Stimulated activated CD4-positive, alpha-beta T cell treated with anti-CD3 and anti-CD28 coated beads, Interleukin-1b, Interleukin-23, amount 100 ng/mL, for 4 hours (primary cell): Measurements from ENCODE around the gene FOS.
"Not testable (repeated sequence)": the region's sequence is repeated elsewhere in the genome, so short reads cannot be mapped to it uniquely, and the experiment has no call there.

Experiments used
- DNase-seq, 2 donors: peaks; one replicate each; pipeline ENCODE4 v3.0.0-alpha.2; 2020; ENCODE audit warnings: low read depth in 2 of 2

The FOS gene

DNA sequence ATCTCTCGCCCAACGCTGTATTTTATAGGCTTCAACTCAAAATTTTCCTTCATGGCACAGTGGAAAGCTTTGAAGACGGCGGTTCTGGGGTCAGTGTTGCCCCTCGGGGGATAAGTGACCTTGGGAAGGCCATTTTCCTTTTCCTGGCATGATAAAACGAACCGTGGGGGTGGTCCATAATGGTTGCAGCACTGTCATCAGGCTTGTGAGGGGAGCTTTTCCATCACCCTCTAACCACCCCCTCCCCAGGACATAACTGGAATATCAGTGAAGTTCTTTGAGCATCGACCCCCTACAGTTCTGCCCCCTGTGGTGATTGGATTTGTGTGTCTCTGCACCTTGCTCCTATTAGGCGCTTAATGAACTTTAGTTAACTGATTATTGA lies 16.0 kb downstream of the FOS start:
- no peak for DNase-seq

DNA sequence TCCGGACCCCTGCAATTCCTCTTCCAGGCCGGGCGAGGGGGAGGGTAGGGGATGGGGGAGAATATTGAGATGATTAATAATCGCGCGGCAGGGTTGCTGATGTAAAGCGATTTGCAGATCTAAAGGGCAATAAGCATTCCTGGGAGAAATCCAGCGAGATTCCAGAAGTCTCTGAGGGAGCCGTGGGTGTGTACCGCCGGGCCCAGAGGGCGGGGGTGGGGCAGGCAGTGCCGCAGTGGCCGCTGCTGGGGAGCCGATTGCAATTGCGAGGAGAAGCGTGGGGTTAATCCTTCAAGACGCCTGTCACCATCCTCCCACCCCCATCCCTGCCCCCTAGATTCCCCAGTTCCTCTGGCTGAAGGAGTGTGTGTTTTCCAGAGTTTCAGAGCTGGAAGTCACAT lies 16.4 kb downstream of the FOS start:
- DNase-seq: no peak

DNA sequence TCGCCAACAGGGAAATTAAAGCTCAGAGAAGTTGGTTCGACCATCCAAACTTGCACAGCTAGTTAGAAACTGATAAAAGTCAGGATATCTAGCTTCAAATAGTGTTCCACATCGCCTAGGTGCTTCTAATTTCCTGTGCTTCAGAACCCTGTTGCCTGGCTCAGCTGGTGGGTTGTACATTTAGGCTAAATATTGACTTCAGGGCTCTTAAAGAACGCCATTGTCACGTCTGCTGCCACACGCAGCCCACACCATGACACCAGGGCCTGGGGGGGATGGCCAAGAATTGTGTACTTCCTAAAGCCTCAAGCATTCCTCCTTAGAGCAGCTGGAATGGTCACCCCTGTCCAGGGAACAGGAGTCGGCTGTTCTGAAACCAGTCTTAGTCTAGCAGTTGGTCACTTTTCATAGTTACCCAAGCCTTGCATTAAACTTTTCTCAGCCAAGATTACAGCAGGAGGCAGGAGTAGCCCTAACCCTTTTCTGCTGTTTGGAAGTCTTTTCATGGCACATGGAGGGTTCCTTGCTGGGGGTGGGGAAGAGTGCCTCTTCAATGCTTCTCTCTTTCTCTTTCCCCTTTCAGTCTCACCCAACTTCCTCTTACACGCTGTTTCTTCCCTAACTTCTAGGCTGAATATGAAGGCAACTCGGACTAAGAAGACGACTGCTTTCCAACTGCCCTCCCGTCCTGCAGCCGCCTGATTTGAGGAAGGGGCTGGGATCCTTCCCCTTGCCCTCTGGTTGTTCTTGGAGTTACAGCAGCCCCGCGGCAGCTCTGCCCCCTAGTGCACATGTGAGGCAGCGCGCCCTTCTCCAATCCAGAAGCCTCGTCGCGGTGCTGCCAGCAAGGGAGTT lies 17.1 kb downstream of the FOS start:
- DNase-seq: peak; percentile 69 to 71

DNA sequence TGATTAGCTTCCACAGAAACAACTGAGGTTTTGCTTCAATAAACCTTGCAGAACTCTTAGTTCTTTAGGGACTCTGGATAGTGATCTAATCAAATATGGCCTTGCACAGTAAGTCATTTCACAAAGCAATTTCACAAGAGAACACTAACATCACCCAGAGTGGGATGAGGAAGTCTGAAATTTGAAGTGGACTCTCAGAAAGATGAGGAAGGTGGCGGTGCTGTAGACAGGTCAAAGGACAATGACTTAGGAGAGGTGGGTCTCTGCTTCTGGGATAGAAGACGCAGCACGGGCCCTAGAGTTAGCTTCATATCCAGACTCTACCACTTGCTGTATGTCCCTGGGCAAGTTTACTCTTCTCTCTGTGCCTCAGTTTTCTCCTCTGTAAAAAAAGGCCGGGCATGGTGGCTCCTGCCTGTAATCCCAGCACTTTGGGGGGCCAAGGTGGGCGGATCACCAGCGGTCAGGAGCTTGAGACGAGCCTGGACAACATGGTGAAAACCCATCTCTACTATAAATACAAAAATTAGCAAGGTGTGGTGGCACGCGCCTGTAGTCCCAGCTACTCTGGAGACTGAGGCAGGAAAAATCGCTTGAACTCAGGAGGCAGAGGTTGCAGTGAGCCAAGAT lies 18.9 kb downstream of the FOS start:
- DNase-seq: no peak

DNA sequence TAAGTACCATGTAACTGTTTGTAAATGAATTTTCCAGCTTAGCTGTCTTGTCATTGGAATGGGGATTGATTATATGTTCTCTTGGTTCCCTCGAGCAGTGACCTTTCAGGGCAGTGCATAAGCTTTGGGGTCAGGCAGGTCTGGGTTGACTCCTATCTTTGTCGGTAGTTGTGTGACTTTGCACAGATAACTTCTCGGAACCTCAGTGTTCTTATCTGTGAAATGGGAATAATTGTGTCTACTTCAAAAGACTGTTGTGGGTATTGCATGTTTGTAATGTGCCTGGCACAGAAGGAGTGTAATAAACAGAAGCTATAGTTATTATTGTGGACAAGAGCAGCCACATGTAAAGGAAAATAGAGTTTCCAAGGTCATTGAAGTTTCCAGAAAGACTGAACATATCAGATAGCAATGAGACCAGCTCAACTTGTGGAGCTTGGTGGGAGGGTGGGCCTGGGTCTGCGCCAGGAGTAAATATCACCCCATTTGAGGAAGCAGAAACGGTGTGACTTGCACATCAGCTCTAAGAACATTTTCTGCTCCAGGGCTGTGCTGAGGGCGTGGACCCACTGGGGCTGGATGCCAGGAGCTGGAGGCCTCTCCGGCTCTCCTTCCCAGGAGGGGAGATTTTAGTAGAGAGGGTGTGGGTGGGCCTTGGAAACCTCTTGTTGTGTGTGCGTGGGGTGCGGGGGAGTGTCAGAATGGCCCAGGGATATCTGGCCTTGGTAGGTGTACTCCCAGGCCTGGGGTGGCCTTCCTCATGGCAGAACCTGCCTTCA lies 19.7 kb downstream of the FOS start:
- no peak for DNase-seq

DNA sequence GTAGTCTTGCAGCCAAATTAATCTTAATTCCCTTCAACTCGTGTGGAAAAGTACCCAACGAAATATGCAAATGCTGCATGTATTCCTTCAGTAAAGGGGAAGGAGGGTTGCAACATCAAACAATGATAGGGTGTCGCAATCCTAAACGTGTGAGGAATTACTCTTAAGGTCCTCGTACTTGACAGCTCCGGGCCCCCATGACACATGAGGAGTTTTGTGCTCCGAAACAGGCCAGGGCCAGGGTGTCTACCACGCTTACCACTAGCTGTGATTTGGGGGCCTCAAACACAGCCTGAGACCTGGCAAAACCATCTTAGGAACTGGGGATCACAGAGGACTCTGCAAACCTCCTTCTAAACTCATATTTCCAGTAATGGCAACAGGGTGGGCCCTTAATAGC lies 20.4 kb downstream of the FOS start:
- no peak for DNase-seq

DNA sequence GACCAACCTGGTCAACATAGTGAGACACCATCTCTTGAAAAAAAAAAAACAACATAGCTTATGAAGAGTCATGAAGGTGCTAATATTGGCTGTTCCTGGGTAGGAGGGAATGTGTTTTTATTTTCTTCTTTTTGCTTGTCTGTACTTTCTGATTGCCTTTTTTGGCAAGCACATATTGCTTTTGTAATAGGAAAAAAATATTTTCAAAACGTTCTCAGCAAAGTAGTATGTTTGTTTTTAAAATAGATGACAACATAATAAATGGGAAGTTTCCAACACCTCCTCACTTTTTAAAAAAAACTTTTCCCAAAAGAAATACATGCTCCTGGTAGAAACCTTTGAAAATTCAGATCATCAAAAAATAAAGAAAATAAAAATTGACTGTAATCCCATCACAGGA lies 20.9 kb downstream of the FOS start:
- DNase-seq: no peak

DNA sequence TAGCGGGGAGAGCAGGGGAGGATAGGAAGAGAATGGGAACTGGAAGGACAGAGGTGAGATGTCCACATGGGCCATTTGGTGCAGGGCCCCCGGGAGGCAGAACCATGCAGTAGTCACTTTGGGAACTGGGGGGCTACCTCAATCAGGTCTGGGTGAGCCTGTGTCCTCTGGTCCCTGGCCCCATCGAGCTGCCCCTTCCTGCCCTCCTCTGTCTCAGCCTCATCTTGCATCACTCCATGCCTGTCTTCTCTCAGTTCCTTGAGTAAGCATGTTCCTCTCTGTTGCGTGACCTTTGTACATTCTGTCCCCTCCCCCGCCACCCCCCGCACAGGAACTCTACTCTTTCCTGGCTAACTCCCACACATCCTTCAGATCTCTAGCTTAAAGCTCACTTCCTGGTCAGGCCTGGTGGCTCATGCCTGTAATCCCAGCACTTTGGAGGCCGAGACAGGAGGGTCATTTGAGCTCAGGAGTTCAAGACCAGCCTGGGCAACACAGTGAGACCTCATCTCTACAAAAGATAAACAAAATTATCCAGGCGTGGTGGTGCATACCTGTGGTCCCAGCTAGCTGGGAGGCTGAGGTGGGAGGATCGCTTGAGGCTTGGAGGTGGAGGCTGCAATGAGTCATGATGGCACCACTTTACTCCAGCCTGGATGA lies 23.2 kb downstream of the FOS start:
- no peak for DNase-seq

DNA sequence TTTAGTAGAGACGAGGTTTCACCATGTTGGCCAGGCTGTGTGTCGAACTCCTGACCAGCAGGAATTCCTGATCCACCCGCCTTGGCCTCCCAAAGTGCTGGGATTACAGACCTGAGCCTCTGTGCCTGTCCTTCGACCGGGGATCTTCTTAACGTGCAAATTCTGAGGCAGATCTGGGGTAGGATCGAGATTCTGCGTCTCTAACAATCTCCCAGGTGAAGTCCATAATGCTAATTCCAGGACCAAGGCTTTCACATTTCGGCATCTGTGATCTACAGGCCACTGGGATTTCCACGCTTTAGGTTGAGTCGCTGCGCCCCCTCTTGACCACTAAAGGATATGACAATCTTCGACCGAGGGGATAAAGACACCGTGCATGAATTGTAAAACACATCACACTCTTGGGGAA lies 24.8 kb downstream of the FOS start:
- DNase-seq: peak; percentile 37 to 58

DNA sequence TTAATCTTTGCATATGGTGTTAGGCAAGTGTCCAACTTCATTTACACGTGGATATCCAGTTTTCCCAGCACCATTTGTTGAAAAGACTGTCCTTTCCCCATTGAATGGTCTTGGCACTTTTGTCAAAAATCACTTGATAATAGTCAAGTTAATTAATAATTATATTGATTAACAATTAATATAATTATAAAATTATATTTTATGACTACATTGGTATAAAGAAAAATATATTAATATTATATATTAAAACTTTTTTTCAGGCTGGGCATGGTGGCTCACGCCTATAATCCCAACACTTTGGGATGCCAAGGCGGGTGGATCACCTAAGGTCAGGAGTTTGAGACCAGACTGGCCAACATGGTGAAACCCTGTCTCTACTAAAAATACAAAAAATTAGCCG lies 27.8 kb downstream of the FOS start:
- DNase-seq: not testable (repeated sequence)

DNA sequence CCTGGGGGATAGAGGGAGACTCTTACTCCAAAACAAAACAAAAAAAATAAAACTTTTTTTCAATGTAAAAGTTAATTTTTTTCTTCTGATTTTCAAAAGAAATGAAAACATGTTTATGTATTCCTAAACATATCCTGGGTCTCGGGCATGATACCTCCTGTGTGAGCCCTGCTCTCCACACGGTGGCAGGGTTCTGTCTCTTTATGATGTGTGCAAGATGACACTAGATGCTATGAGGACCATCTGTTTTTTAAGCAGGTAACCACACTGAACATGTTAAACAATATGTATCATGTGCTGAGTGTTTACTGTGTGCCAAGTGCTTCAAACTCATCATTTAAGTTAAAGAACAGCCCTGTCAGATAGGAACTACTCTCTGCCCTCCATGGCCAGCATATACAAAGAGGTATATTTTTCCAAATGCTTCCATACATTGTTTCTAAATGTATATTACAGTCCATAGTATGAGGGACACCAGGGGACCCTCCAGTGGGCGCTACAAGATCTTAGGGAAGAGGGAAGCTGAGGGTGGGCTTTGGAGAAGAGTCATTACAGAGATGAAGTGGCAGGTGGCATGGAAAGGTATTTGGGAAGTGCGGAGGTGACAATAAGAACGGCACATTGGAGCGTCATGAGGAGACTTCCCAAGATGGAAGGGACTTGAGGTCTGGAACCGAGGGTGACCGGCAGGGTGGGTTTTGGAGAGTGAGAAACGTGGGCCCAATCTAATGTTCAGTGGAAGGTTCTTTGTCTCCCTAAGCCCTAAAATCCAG lies 28.5 kb downstream of the FOS start:
- DNase-seq: no peak

DNA sequence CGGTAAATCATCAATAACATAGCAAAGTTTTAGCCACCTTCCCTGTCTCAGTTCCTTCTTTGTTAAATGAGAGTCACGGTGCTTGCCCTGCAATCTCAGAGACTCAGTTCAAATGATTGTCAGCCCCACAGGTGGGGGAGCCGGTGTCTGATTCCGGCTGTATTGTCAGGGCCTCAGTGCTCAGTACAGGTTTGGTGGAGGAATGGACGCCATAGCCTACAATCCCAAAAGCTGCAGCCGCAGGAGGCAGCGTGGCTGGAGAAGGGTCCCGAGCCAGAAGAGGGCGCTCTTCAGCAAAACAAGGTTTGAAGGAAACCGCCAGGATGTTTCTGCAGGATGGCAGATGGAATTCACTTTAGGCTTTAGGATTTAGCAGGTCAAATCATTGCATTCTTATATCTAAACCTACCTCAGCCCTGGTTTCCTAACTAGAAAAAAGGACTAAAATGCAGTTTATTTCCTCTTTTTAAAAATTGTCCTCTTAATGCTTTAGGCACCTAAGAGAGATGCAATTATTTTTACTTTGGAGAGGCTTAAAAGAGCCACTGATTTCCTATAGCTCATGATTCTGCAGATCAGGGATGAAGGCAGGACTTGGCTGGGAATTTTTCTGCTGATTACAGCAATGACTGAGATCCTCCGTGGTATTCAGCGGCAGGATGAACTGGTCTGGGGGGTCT lies 29.2 kb downstream of the FOS start:
- peak; percentile 65 to 72 for DNase-seq

DNA sequence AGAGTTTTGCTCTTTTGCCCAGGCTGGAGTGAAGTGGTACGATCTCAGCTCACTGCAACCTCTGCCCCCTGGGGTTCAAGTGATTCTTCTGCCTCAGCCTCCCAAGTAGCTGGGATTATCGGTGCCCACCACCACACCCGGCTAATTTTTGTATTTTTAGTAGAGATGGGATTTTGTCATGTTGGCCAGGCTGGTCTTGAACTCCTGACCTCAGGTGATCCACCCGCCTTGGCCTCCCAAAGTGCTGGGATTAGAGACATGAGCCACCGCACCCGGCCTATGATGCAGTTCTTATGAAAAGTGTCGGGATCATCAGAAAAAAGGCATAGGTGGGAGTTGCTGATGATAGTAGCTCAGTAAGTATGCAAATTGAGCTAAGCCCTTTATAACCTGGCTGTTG lies 30.4 kb downstream of the FOS start:
- not testable (repeated sequence) for DNase-seq

DNA sequence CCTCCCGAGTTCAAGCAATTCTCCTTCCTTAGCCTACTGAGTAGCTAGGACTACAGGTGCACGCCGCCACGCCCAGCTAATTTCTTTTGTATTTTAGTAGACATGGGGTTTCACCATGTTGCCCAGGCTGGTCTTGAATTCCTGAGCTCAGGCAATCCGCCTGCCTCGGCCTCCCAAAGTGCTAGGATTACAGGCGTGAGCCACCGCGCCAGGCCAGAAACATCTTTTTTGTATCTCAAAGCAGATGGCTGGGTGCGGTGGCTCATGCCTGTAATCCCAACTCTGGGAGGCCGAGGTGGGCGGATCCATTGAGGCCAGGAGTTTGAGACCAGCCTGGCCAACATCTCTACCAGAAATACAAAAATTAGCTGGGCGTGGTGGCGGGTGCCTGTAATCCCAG lies 30.9 kb downstream of the FOS start:
- not testable (repeated sequence) for DNase-seq

DNA sequence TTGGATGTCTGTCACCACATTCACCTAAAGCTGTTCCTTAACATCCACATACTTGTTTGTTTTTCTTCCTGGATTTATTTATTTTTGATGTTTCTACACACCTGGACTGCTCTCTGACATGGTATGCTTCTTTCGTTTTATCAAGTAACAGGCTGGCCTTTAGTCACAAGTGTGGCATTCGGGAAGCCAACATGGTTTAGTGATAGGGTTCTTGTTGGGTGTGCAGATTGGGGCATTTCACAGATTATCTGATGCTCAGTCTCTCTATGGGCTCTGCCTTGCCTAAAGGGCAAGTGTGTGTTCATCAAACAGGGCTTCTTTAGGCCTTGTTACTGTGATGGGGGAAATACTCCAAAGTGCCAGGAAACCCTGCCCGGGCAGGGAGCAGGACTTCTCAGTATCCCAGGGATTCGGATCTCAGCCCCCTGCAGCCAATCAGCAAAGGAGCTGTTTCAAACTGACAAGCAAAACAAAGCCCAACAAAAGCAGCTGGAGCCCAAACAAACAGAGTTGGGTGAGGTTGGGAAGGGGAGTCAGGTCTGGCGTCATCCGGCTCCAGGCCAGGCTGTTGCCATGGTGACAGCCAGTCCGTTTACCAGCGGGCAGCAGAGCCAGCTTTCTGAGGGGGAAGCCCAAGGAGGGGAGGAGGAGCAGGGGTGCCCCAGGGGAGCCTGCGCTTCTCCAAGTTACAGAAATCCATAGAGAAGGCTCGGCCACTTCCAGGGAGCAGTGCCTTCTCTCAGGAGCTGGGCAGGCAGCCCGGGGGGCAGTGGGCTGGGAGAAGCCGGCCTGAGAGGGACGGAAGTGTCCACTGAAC lies 31.9 kb downstream of the FOS start:
- DNase-seq: no peak

DNA sequence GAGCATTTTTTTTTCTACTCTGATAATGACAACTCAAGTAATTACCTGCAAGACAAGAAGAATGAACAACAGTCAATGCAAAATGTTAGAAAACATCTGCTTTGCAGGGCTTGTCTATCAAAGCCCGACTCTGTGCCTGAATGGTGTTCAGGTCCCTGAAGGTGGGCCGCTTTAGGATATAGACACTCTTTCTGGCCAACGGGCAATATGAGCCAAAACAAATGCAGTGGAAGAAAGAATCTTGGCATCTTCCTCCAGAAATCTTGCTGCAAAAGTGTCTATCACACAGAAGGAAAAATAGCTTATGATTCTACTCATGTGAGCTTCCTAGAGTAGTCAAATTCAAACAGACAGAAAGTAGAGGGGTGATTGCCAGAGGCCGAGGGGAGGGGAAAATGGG lies 32.7 kb downstream of the FOS start:
- DNase-seq: no peak

DNA sequence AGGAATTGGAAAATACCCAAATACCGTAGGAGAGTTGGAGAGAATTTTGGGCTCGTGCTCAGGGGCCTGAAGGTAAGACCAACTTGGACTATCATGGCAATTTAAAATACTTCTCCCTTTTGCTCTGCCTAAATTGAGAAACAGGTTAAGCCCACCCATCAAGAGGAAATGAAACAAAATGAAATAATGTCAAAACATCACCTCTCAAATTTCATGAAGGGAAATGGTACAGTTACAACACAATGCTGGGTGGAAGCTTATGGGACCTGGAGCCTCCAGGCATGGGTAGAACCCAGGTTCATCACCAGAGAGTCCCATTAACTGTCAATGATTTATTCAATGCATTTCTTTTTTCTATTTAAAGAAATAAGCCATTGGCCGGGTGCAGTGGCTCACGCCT lies 33.7 kb downstream of the FOS start:
- DNase-seq: no peak

DNA sequence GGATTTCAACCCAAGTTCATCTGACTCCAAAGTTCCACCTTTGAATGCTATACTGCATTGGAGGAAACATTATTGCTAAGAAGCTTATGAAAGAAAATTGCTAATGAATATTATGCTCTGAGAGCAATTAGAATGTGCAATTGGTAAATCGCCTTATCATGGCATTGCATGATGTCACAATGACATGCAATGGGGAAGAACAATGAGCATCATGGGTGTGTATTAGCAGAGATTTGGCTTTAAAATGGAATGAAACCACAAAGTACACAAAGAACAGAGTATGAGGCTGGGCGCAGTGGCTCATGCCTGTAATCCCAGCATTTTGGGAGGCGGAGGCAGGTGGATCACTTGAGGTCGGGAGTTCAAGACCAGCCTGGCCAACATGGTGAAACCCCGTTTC lies 34.7 kb downstream of the FOS start:
- no peak for DNase-seq

DNA sequence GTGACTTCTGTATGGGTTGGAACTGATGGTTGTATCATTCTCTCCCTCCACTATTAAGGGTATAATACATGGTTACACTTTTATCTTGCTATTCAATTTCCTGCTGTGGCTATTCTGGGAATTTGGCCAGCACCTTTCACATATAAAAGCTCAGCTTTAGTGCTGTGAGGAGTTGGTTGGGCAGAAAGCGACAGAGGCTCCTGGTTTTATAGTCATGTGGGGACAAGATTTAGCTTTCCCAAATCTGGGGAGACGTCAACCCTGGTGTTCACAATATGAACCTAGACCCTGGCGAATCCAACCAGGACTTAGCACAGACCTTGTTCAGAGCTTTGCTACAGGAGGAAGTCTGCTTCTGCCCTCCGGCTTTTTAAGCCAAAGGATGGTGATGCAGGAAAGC lies 36.5 kb downstream of the FOS start:
- DNase-seq: no peak

DNA sequence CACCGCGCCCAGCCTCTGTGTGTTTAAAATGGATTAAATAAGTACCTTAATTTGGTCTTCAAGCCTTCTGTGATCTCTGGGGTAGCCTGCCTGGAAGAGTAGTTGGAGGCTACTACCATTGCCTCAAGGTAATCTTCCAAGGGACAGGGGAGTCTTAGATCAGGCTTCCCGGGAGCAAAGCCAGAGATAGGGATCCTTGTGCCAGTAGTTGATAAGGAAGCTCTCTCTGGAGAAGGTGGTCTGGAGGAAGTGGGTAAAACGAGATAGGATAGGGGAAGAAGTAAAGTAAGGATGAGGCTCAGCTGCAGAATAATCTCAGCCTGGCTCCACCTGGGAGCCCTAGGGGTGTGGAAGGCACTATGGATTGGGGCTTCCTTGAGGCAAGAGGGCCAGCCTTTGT lies 38.5 kb downstream of the FOS start:
- no peak for DNase-seq
